ENCODE data around the gene PTRH1. TPM values are rescaled to one million over a fixed set of nuclear protein-coding genes. Genes with fewer than 3 reads are reported as not detected.

PTRH1 gene
- total RNA-seq, 1 experiment from 2014 or later, result 21.8 TPM

DNA sequence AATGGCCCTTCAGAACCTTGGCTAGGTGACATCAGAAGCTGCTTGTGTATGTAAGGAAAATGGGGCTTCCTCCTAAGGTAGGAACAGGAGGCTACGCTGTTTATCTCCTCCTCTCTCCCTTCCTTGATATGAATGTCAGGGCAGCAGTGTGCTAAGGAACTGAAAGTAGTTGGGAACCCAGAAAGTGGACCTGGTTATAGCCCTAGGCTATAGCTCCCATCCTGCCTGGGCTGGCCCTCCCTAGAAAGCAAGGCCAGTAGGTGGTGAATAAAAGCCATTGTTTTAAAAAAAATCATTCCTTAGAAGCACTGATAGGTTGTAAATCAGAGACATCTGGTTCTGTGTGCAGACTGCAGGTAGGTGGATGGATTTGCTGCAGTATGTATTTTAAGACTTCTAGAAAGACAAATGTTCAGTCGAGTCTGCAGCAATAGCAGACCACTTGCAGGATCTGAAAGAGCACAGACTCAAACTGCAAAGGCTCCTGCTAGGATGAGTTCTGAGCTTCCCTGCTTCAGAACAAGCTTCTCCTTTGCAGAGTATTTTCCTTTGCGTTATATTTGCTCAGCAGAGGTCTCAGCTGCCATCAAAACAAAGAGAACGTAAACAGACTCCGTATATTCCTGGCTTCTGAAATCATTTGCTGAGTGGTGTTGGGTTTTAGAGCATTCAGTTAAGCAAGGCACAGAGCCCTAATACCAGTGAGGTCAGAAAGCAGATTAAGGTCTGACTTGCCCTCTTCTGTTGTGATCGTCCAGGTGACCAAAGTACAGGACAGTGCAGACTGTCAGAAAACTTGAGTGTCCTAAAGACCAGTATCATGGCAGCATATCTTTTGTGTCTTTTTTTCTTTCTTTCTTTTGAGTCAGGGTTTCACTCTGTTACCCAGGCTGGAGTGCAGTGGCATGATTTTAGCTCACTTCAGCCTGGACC, 28.7 kb downstream of the PTRH1 start:
- H3K79me2 ChIP-seq (ENCODE audit: insufficient read depth, low read length), result no peaks in the 10 kb centered on the region
- no peaks in the 10 kb centered on the region for H3K9me3 ChIP-seq (ENCODE audit: control insufficient read depth in 1 of 2, insufficient read depth in 1 of 2, low read depth in 1 of 2, low read length in 2 of 2)
- H2AFZ ChIP-seq (ENCODE audit: low read depth, low read length, poor library complexity, severe bottlenecking), result no peak overlapping the region
- H3K27me3 ChIP-seq (ENCODE audit: insufficient read depth, low read length), result no peaks in the 10 kb centered on the region
- no peak overlapping the region for H3K9ac ChIP-seq (ENCODE audit: low read length)
- intact Hi-C loops (cut with micrococcal nuclease), result no loop called here
- ATAC-seq (no peak), DNase-seq (ENCODE audit: low read depth, low spot score) (no peak)
- peaks cover 0 to 9% of the 10 kb centered on the region in 2 experiments; a peak in 1 of 4 replicates for H3K4me1 ChIP-seq (ENCODE audit: control insufficient read depth in 1 of 2, insufficient read depth in 2 of 2, low read length in 2 of 2)
- ChIA-PET CTCF (no interaction called here), POLR2A (no interaction called here), RAD21 (ENCODE audit: low non-redundant PET in 1 of 2, low total read pairs in 2 of 2, uncharacterized antibody in 2 of 2, unreplicated experiment in 2 of 2) (no interaction called here)
- peaks cover 0 to 6% of the 10 kb centered on the region in 2 experiments; a peak in 1 of 4 replicates for H3K36me3 ChIP-seq (ENCODE audit: control insufficient read depth in 1 of 2, insufficient read depth in 2 of 2, low read length in 2 of 2)
- no peaks in the 10 kb centered on the region for H4K20me1 ChIP-seq (ENCODE audit: insufficient read depth)
- H3K4me2 ChIP-seq (ENCODE audit: low read length), result no peak overlapping the region
- H3K27ac ChIP-seq (ENCODE audit: low read depth, low read length), result no peak overlapping the region
- TF ChIP-seq EZH2phosphoT487 (IDR thresholded peaks at IDR 0.05; ENCODE audit: borderline replicate concordance) (no peak), RAD21 (IDR thresholded peaks at IDR 0.05; ENCODE audit: low read depth) (no peak), EGR1 (IDR thresholded peaks at IDR 0.05; ENCODE audit: low read depth) (no peak), SP1 (IDR thresholded peaks at IDR 0.05; ENCODE audit: low read depth) (no peak), ZNF274 (IDR thresholded peaks at IDR 0.05; ENCODE audit: low read depth, low read length) (no peak), POLR2A (IDR thresholded peaks at IDR 0.05; ENCODE audit: borderline replicate concordance, extremely low read depth, insufficient read depth, insufficient read length) (no peak)
- TF ChIP-seq, protein P1, sequence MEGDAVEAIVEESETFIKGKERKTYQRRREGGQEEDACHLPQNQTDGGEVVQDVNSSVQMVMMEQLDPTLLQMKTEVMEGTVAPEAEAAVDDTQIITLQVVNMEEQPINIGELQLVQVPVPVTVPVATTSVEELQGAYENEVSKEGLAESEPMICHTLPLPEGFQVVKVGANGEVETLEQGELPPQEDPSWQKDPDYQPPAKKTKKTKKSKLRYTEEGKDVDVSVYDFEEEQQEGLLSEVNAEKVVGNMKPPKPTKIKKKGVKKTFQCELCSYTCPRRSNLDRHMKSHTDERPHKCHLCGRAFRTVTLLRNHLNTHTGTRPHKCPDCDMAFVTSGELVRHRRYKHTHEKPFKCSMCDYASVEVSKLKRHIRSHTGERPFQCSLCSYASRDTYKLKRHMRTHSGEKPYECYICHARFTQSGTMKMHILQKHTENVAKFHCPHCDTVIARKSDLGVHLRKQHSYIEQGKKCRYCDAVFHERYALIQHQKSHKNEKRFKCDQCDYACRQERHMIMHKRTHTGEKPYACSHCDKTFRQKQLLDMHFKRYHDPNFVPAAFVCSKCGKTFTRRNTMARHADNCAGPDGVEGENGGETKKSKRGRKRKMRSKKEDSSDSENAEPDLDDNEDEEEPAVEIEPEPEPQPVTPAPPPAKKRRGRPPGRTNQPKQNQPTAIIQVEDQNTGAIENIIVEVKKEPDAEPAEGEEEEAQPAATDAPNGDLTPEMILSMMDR (IDR thresholded peaks at IDR 0.05 in 2 of 3, conservative IDR thresholded peaks at IDR 0.05 in 1 of 3; ENCODE audit: borderline replicate concordance in 1 of 3, insufficient read depth in 1 of 3, low read depth in 2 of 3, low read length in 2 of 3), result no peak
- no peaks in the 10 kb centered on the region for H3K9me2 ChIP-seq (ENCODE audit: insufficient read depth)
- no peak overlapping the region for H3K4me3 ChIP-seq (replicated peaks in 1 of 2; ENCODE audit: low read depth in 1 of 2, low read length in 2 of 2)
- no TSS peak for BruUV-seq (replicated peaks)
